ENCODE results near the gene AQP1.

AQP1 gene

GRCh38 chr7:30911561-30911969, at the start of gene AQP1:
Gene AQP1 (plus strand): TSS chr7:30911853. CDS start chr7:30911910, 57 bp downstream.
- DNase-seq: no peak

- no peak for DNase-seq
Measured at GRCh38 chr7:30862995-30863705, 48.5 kb upstream of the AQP1 start.

- DNase-seq: no peak
Measured at GRCh38 chr7:30863706-30864035, 48.0 kb upstream of the AQP1 start.

- no peak for DNase-seq
Measured at GRCh38 chr7:30864101-30864500, 47.6 kb upstream of the AQP1 start.

GRCh38 chr7:30865076-30865475, 46.6 kb upstream of the AQP1 start:
- DNase-seq: no peak

GRCh38 chr7:30865821-30866220, 45.8 kb upstream of the AQP1 start:
- DNase-seq: no peak

- DNase-seq: no peak
Measured at GRCh38 chr7:30866939-30867338, 44.7 kb upstream of the AQP1 start.

GRCh38 chr7:30867483-30867882, 44.2 kb upstream of the AQP1 start:
- DNase-seq: no peak

GRCh38 chr7:30869794-30870611, 41.6 kb upstream of the AQP1 start:
- DNase-seq: no peak

GRCh38 chr7:30870821-30871518, 40.7 kb upstream of the AQP1 start:
- DNase-seq: no peak

GRCh38 chr7:30871655-30872054, 40.0 kb upstream of the AQP1 start:
- no peak for DNase-seq

GRCh38 chr7:30873207-30873606, 38.4 kb upstream of the AQP1 start:
- DNase-seq: no peak

GRCh38 chr7:30873656-30874055, 38.0 kb upstream of the AQP1 start:
- DNase-seq: no peak

GRCh38 chr7:30874656-30875302, 36.9 kb upstream of the AQP1 start:
- DNase-seq: no peak

GRCh38 chr7:30877015-30877769, 34.5 kb upstream of the AQP1 start:
- DNase-seq: no peak

GRCh38 chr7:30877993-30878392, 33.7 kb upstream of the AQP1 start:
- no peak for DNase-seq

GRCh38 chr7:30879139-30880124, 32.2 kb upstream of the AQP1 start:
- DNase-seq: no peak

GRCh38 chr7:30880125-30880720, 31.4 kb upstream of the AQP1 start:
- no peak for DNase-seq

GRCh38 chr7:30880941-30881340, 30.7 kb upstream of the AQP1 start:
- no peak for DNase-seq

GRCh38 chr7:30881448-30881847, 30.2 kb upstream of the AQP1 start:
- DNase-seq: no peak

GRCh38 chr7:30884881-30885280, 26.8 kb upstream of the AQP1 start:
- DNase-seq: no peak

Data from stimulated activated CD4-positive, alpha-beta T cell treated with anti-CD3 and anti-CD28 coated beads, Interleukin-1b, Interleukin-23, amount 100 ng/mL, for 48 hours (primary cell).